ENCODE results near the gene CISH.

- TF ChIP-seq CTCF (IDR thresholded peaks at IDR 0.05) = no peak
- no peak for TF ChIP-seq POLR2A (IDR thresholded peaks at IDR 0.05)
- no peak for TF ChIP-seq EP300 (IDR thresholded peaks at IDR 0.05)
Observed at GRCh38 chr3:50591196-50591741, 20.3 kb downstream of the CISH start.

Measured in ovary (tissue), 3 donors.